HS-27A (cell line): ENCODE results near the gene TMTC2.
"Not testable (repeated sequence)": the region's sequence is repeated elsewhere in the genome, so short reads cannot be mapped to it uniquely, and the experiment has no call there.

Source experiments
- DNase-seq: peaks from one replicate; pipeline ENCODE4 v3.0.0-alpha.2; 2012; ENCODE audit warnings: low read depth, missing footprints

The TMTC2 gene

DNA sequence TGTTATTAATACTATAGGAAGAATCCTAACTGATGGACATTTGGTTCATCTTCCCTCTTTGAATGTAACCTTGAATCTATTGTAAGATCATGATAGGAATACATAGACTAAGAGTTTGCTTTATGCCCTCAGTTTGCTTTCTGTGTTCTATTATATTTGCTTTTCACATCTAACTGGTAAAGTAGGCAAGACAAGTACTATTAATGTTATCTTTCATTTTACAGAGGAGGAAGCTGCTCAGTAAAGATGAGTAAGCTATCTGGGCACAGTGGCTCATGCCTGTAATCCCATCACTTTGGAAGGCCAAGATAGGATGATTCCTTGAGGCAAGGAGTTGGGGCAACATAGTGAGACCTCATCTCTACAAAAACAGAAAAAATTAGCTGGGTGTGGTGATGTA, 103.0 kb downstream of the TMTC2 start:
- no peak for DNase-seq

DNA sequence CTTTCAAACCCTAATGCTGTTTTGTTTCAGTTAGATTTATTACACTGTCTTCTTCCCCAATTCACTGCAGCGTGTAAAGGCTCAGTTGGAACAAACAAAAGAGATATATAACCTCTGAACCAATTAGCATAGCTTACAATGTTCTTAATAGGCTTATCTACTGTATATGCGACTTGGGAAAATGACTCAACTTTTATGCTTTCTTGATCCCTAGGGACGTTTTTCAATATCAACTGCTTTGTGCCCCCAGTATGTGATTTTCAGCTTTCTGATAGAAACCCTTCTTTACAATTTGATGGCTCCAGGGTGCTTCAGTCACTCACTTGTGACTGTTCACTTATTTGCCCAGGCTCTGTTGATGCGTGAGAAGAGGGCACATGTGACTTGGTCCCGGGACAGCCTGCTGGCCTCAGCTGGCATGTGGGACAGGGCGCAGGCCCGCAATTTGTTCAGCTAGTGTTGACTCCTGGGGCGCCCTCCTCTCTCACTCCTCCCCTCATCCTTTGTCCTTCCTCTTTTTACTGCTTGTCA, 107.1 kb downstream of the TMTC2 start:
- DNase-seq, result no peak

DNA sequence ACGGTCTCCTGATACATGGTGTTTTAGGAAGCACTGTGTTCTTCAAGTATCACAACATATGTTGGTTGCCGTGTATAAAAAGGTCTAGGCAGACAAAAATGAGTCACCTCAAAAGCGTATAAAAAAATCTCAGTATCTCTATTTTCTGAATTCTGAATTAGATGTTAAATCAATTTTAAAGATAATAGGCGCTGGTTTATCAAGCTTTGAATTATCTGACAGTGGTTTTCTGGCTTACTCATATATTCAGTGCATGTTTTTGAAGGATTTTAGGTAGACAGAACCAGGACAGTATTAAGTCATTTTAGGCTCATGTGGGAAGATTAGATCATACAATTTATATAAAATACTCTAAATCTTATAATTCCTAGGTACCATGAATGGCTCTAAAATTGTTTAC, 110.8 kb downstream of the TMTC2 start:
- no peak for DNase-seq

DNA sequence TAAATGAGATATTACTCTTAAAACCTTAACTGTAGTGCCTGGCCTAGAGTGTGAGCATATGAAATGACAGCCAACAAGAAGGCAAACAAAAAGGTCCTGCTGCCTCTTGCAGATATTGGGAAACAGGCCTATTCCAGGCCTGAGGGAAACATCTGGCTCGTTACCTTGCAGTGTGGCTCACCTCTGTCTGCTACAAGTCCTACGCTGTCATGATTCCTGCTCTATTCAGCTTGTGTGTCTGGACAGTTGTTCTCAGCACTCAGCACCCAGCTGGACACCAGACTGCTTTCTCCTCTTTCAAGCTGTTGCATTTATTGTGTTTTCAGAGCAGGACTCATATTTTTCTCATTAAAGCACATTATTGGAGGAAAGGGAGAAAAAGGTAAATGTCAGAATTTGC, 113.5 kb downstream of the TMTC2 start:
- DNase-seq, result no peak

DNA sequence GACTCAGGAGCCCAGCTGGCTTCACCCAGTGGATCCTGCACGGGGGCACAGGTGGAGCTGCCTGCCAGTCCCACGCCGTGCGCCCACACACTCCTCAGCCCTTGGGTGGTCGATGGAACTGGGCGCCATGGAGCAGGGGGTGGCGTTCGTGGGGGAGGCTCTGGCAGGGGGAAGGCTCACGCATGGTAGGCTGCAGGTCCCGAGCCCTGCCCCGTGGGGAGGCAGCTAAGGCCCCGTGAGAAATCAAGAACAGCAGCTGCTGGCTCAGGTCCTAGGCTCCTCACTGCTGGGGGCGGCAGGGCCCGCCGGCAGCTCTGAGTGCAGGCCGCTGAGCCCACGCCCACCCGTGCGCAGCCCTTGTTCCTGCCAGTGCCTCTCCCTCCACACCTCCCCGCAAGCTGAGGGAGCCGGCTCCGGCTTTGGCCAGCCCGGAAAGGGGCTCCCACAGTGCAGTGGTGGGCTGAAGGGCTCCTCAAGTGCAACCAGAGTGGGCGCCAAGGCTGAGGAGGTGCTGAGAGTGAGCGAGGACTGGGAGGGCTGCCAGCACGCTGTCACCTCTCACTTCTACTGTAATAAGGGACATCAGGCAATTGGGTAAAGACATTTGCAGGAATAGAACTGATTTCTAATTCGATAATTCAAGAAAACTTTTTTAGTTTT, 115.4 kb downstream of the TMTC2 start:
- no peak for DNase-seq

DNA sequence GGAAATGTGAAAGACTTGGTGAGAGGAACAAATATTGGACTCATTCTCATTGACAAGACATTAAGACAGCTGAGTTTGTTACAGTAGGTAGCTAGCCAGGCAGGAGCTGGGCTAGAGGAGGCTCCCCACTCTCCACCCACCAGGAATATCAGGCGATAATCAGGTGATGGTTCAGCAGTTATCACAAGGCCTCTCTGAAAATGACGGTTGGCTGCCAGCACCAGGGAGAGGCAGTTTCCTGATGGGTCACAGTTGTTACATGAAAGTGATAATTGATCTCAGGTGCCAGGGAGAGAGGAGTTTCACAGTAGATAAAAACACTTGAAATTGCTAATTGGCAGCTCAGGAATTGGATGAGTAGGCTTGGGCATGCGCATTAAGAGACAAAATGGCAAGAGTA, 116.5 kb downstream of the TMTC2 start:
- no peak for DNase-seq

DNA sequence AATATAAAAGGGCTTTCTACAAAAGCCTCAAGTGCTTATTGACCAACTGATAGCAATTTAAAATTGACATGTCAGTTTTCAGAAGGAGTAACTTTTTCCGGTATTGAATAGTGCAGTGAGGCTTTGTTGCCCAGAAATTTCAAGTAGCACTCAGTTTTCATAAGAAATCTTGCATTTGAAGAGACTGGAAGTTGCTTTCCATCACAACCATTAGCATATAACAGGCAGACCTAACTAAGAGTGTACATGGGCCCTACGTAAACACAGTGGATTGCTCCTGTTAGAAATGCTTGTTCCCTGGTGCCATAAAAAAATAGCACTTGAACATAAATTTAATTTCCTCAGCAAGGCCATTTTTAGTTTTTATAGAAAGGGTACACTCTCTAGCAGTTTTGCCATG, 117.9 kb downstream of the TMTC2 start:
- DNase-seq, result no peak

DNA sequence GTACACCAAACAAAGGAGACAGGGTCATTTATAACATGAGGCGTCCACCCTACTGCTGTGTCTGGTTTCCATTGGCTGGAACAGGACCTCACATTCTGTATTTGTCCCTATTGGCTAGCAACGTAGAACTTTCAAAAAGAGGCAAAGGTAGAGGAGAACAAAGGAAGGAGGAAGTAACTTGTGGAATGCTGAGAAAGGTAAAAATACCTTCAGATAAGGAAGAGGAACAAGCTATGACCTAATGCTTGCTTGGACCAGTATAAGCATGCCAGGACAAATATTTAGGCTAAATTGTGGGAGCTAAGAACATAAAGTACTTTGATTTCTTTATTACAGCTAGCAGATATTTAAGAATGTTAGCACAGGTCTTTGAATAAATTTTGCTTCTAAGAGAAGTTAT, 118.3 kb downstream of the TMTC2 start:
- not testable (repeated sequence) for DNase-seq

DNA sequence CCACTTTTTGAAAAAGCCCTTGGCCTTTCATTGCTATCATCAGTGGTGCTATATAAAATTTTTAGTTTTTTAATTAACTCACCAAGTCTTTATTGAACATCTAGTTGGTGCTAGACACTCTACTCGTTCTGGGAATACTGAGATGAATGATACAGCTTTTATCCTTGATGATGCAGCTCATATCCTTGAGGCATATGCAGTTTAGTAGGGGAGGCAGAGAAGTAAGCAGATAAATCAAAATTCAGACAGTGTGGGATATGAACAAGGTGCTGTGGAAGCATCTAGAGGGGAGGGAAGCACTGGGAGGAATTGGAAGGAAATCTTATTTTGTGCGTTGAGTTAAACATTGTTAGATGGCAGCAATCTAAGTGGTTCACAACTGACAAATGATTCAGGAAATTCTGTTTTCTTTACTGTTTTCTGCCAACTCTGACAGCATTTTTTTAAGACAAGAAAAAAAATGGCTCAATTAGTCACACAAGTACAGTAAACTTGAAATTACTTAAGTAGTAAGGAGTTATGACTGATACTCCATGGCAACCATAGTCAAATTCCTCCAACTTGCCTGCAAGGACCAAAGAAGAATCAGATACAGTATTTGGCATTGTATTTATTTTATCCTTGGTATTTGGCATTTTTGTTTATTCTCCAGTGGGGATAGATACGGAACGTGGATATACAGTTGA, 119.2 kb downstream of the TMTC2 start:
- DNase-seq, result no peak

DNA sequence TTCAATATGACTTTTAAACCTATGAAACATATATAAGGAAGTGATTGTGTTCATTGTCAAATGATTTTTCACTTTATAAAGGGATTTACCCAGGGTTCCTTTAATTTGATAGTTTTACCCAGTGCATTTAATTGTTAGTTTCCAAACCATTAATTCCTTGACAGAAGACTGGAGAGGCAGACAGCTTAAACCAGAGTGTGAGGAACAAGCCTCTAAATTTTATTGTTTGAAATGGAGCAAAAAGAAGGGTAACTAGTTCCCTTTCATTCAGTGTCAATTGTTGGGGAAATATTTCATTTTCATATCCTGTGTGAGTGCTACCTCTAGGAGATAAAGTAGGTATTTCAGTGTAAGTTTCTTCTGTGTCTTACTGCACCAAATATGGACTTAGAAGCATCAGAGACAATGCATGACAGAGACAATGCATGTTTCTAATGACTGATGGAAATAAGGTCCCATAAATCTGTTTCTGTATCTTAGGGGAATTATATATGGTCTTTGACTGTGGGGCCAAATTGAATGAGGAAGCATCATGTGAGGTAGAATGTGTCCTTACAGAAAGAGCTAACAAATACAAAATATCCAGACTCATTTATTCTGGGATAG, 120.5 kb downstream of the TMTC2 start:
- DNase-seq, result no peak

DNA sequence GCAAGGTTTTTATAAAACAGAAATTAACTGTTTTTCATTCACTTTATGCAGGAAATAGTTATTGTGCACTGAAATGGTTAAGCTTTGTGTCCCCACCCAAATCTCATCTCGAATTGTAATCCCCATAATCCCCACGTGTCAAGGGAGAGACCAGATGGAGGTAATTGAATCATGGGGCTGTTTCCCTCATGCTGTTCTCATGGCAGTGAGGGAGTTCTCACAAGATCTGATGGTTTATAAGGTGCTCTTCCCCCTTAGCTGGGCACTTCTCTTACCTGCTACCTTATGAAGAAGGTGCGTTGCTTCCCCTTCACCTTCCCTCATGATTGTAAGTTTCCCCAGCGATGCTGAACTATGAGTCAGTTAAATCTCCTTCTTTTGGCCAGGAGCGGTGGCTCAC, 123.9 kb downstream of the TMTC2 start:
- no peak for DNase-seq

DNA sequence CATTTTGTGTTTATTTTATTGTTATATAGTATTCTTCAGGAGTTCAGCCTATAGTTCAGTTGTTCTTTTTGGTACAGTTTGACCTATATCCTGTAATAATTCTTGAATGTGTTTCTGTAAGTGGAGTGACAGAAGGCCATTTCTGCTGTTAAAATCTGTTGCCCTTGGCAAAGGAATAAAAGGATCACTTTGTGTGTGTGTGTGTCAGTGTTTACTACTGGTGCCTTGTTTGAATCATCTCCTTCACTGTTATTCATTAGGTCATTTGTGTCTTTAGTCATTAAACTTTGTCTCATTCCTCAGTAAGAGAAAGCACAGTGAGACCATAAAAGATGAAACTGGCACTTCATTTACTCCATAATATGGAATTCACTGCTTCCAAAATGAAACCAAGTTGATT, 130.7 kb downstream of the TMTC2 start:
- no peak for DNase-seq

DNA sequence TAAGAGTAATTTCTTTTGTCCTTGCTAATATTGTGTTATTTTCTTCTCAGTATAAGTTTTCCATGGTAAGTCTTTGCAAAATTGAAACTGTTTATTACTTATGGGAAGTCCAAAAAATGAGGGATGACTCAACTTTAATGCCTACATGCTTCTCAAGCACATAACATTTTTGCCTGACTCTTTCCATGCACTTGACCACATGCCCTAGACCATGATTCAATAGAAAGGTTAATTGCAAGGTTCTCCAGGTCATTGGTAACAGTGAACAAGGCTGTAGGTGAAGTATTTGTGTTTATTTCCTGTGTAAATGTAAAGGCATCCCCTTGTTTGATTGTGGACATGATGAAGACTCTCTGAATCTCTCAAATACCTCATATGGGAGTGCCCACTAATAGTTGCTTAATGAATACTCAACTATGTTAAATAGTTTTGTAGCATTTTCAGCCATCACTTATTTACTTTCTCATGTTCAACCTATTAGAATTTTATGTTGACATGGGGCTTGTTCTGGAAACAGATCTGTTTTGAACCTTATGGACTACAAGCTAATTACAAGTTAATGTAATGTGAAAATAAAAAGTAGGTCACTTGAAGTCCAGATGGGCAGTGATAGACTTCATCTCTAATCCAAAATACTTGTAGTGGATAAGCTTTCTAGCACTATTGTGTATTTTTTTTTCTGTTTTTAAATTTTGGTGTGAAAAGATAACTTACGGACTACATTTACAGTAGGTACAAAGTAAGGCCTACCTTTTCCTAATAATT, 131.7 kb downstream of the TMTC2 start:
- DNase-seq, result no peak

DNA sequence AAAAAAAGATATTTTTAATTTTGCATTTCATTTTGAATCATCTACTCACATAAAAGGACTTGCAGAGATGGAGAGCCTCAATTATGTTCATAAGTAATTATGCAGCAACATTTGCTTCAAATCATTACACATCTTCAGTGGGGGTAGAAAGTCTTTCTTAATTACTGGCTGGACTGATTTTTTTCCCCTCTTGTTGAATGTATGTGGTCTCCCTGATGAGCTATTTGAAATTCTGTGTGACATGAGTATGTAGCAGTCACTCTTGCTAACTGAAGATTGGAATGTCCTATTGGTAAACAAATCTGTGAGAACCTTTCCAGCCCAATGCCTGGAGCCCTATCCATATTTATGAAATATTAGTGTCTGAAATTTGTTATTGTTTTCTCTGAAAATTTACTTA, 139.8 kb downstream of the TMTC2 start:
- no peak for DNase-seq

DNA sequence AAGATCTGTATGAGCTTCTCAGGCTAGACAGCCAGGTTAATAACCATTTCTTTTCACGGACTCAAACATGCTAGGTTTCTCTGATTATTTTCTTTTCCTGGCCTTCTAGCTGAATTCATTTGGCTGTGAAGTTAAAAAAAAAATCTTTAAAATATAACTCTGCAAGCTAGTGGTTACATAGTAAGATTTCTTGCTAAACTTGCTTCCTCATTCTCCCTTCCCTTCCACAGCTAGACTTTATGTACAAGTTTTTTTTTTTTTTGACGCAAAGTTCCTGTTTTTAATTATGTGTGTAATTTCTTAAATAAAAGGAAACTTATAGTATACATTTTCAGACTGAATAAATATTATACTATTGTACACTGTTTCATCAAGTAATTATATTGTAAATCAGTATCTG, 145.4 kb downstream of the TMTC2 start:
- no peak for DNase-seq

DNA sequence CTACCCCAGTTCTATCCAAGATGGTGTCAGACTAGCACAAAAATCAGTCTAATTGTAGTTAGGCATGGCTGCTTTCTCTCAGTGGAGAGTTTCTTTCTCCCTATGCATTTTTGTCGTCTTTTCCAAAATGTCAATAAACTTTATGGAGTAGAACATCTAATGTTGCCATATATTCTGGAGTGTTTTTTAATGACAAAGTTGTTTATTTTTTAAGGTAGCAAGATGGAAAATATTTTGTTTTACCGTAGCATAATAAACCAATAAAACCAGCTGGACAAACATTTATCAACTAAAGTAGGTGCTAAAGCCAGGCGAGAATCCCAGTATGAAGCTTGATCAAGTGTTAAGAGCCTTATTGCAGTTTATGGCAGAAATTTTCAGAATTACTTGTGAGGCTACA, 146.3 kb downstream of the TMTC2 start:
- DNase-seq, result no peak

DNA sequence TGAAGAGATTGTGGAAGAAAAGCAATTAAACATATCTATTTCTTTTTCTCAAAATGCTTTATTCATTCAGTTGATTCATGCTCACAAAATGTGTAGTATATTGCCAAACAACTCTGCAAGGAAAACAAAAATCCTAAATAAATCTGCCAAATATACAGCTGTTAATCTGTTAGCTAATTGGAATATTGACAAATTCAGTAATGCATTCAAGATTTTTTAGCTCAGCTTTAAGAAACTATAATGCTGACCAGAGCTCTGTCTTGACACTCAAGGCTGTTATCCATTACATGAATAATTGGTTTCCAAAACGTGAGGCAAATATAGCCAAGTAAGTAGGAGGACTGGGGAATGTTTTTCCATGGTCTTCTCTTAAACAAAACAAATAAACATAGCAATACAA, 146.8 kb downstream of the TMTC2 start:
- no peak for DNase-seq

DNA sequence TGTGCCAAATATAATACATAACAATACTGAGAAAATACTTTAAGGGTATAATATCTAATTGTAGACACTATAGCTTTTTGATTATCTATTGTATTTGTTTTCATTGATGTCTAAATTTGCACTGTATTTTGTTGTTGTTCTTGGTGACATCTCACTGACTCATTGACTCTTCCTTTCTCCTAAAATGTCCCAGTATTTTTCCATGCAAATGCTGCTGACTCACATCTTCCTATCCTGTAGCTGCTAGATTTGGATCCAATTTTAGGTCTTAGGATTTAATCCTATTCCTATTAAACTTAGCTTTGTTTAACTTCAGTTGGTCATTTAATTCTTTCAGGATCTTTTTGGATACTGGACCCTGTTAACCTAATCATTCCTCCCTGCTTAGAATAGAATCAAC, 148.5 kb downstream of the TMTC2 start:
- no peak for DNase-seq

DNA sequence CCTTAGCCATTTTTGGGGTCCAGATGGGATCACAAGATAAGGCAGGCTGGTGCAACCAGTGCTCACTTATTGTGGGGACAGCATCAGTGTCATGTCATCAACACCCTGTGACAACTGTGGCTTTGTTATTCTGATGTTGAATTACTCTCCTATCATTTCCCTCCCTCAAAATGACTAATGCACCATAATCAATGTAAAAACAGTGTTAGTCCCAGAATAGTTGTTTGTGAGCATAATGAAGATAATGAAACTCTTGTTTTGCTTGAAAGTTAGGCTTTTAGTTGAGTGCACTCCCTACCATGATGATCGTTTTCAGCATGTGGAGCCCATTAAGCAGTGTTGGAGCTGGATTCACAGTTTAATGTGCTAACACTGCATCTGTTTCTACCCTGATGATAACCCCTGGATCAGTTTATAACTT, 151.4 kb downstream of the TMTC2 start:
- no peak for DNase-seq

DNA sequence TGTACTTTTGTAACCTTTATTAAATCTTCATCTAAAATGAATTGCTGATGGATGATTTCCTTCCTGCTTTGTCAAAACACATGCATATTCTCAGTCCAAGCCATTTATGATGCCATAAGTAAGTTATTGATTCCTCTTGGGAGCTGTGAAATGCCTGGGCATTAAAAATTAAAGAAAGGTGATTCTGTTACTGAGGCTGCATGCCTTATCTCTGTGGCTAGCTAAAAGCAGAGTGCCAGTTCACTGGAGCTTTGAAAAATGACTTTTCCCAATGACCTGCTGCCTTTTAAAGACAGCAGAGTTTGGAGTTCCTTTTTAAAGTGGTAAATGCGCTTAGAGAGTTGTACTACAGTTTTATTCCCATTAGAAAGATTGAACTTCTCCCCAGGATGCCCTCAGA, 152.1 kb downstream of the TMTC2 start:
- DNase-seq, result no peak

DNA sequence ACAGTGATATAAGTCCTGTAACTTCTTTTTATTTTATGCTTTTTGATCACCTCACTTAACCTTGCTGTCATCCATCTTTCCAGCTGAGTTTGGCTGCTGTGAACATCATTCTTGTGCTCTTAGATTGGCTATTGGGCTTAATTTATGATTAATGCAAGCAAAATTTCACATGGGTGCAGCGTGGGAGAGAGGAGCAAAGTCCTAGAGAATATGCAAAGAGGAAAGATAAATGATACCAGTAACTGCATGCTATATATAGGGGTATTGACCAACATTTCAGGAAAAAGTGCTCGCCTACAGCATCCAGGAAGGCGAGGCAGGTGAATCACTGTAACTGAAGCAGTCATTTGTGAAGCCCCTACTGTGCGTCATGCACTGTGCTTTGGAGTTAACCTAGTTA, 153.1 kb downstream of the TMTC2 start:
- DNase-seq, result no peak

DNA sequence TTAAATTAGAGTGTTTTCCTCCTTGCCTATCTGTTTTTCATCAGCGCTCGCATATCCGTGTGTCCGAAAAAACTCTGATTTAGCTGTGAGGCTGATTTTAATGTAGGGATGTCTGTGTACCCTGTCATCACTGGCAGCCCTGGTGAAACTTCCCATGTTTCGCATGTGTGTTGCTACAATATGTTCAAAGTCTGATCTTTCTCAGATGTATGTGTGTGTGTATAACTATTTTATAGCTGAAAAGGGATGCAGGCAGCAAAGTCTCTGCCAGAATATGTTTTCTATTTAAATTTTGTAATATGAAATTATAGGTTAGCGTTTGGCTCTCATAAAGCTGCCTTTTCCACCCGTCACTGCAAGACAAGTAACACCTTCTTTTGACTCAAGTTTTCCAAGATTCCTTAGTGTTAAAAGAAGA, 154.8 kb downstream of the TMTC2 start:
- no peak for DNase-seq

DNA sequence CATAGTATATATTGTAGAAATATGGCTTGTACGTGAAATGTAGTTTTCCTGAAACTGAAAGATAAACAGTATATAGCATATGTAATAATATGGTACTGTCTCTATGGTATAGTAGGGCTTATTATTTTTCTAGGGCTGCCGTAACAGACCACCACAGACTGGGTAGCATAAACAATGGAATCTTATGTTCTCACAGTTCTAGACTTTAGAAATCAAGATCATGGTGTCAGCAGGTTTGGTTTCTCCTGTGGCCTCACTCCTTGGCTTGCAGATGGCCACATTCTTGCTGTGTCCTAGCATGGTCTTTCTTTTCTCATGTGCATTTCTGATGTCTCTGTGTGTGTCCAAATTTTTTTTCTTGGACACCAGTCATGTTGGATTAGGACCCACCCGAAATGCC, 155.8 kb downstream of the TMTC2 start:
- no peak for DNase-seq
